Gastrocnemius medialis (tissue), 4 donors: ENCODE data around the gene CEP350. TPM values are rescaled to one million over a fixed set of nuclear protein-coding genes. Genes with fewer than 3 reads are reported as not detected.
"Not testable (repeated sequence)": the region's sequence is repeated elsewhere in the genome, so short reads cannot be mapped to it uniquely, and the experiment has no call there.

Source experiments
- ATAC-seq, 2 donors: fragments of 150-250 bp; one replicate each; pipeline ENCODE4 v1.9.1; 2016
- DNase-seq, 2 donors: peaks; one replicate each; pipeline ENCODE4 v3.0.0-alpha.2; 2019
- H3K27ac ChIP-seq, 4 donors: fragments of 200-600 bp; sonication (generic); 1 replicate in 1 of 4; 2 replicates in 3 of 4; pipeline ENCODE4 v1.5.1; 2016 to 2018; ENCODE audit warnings: mild to moderate bottlenecking in 2 of 4, moderate library complexity in 1 of 4
- H3K27me3 ChIP-seq, 3 donors: fragments of 200-600 bp; sonication (generic) in 2 of 3; 1 replicate in 1 of 3; 2 replicates in 2 of 3; pipeline versions ENCODE4 v1.5.1 to v1.6.0; 2016 to 2019; ENCODE audit warnings: mild to moderate bottlenecking in 1 of 3, moderate library complexity in 1 of 3
- H3K36me3 ChIP-seq, 2 donors: fragments of 200-600 bp; sonication (generic) in 1 of 2; one replicate each; pipeline ENCODE4 v1.5.1; 2017 to 2018
- H3K4me1 ChIP-seq, 2 donors: fragments of 200-600 bp; sonication (generic) in 1 of 2; one replicate each; pipeline ENCODE4 v1.5.1; 2016 to 2017; ENCODE audit warnings: mild to moderate bottlenecking in 2 of 2
- H3K4me3 ChIP-seq, 4 donors: fragments of 200-600 bp; sonication (generic) in 3 of 4; 1 replicate in 1 of 4; 2 replicates in 3 of 4; pipeline ENCODE4 v1.5.1; 2016 to 2019; ENCODE audit warnings: mild to moderate bottlenecking in 2 of 4
- H3K9me3 ChIP-seq, 3 donors: fragments of 200-600 bp; sonication (generic) in 2 of 3; 1 replicate in 1 of 3; 2 replicates in 2 of 3; pipeline ENCODE4 v1.5.1; 2016 to 2019
- POLR2A ChIP-seq, 2 donors: fragments of 450-650 bp; IDR thresholded peaks; one replicate each; pipeline ENCODE4 v1.6.1; 2017; ENCODE audit warnings: antibody characterized with exemption in 2 of 2, mild to moderate bottlenecking in 2 of 2, moderate library complexity in 2 of 2
- in situ Hi-C, 4 donors: fragments of 200-750 bp; cut with MboI; loops; one replicate each; pipeline versions ENCODE4 v1.15.0 to v1.8.0; 2017; ENCODE audit warnings: low sequenced_read_pairs in 4 of 4
- intact Hi-C: fragments of 100-400 bp; cut with DNase I; formaldehyde crosslinking; loops from one replicate; pipeline ENCODE4 v1.15.1; 2023; ENCODE audit warnings: low total_unique reads
- total RNA-seq, 4 donors: library from RNA; depleted of rRNA; stranded (reverse); fragments of >200 nt; gene quantifications; one replicate each; pipeline versions ENCODE4 v1.1.0 to v1.2.3, GENCODE V29; 2016
- TF ChIP-seq, protein P1 (sequence below), 5 experiments: fragments of 450-650 bp in 3 of 5; fragments of 200-600 bp in 2 of 5; sonication (generic) in 2 of 5; IDR thresholded peaks in 4 of 5; conservative IDR thresholded peaks in 1 of 5; 1 replicate in 4 of 5; 2 replicates in 1 of 5; pipeline ENCODE4 v1.5.1; 2016 to 2019; ENCODE audit warnings: antibody characterized with exemption in 5 of 5, mild to moderate bottlenecking in 3 of 5, moderate library complexity in 3 of 5

Gene CEP350
- total RNA-seq, 4 donors from 2014 or later, result 83.7 to 197 (median 157) TPM

DNA sequence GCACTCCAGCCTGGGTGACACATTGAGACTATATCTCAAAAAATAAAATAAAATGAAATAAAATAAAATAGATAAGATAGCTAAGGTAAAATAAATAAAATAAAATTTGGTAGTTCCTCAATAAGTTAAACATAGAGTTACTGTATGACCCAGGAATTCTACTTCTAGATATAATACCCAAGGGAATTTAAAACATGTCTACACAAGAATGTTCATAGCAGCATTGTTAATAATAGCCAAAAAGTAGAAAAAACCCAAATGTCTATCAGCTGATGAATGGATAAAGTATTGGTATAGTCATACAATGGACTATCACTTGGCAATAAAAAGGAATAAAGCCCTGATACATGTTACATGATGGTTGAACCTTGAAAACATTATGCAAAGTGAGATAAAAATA lies 47.8 kb downstream of the CEP350 start:
- no peak for DNase-seq
- Histone ChIP-seq H3K4me3 (no peak overlapping the region), H3K27me3 (no peaks in the 10 kb centered on the region), H3K27ac (peak overlapping the region in 3 of 4 donors; percentile 43 to 59 (median 53)), H3K36me3 (peaks cover 0 to 15% of the 10 kb centered on the region in 2 donors), H3K9me3 (no peaks in the 10 kb centered on the region), H3K4me1 (peaks cover 22 to 24% of the 10 kb centered on the region in 2 donors)
- ATAC-seq, result no peak
- intact Hi-C loops, result no loop called here
- in situ Hi-C loops, result loop anchor here in 1 of 4 donors (25.0 kb wide), 1 partner anchor 90 kb away; no protein-coding TSS in a partner anchor
- TF ChIP-seq POLR2A (IDR thresholded peaks at IDR 0.05), result no peak
- TF ChIP-seq, protein P1, sequence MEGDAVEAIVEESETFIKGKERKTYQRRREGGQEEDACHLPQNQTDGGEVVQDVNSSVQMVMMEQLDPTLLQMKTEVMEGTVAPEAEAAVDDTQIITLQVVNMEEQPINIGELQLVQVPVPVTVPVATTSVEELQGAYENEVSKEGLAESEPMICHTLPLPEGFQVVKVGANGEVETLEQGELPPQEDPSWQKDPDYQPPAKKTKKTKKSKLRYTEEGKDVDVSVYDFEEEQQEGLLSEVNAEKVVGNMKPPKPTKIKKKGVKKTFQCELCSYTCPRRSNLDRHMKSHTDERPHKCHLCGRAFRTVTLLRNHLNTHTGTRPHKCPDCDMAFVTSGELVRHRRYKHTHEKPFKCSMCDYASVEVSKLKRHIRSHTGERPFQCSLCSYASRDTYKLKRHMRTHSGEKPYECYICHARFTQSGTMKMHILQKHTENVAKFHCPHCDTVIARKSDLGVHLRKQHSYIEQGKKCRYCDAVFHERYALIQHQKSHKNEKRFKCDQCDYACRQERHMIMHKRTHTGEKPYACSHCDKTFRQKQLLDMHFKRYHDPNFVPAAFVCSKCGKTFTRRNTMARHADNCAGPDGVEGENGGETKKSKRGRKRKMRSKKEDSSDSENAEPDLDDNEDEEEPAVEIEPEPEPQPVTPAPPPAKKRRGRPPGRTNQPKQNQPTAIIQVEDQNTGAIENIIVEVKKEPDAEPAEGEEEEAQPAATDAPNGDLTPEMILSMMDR (IDR thresholded peaks at IDR 0.05 in 4 of 5, conservative IDR thresholded peaks at IDR 0.05 in 1 of 5), result no peak

DNA sequence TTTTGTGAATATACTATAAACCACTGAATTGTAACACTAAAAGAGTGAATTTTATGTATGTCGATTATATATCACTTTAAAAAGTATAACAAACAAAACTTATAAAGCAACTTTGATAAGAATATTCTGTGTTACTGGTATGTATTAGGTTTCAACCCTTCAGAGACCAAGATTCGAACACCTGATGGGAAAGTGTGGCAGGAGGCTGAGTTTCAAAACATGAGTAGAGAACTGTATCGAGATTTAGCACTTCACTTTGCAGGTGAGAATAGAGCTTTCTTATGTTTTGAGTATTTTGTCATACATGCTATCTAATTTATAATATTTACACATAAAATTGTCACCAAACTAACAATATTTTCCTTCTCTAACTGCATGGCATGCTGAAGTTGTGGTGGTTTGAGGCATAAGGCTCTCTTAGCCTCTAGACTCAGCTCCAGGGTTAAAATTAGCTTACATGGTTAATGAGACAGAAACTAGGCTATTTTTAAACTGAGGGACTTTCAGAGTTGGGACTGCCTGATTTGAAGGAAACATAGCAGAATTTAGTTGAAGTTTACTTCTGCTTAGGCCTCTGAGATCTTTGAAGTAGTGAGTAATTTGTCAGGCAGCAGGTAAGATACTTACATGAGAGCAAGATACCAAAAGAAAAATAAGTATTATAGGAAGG lies 48.6 kb downstream of the CEP350 start:
- in situ Hi-C loops, result loop anchor here in 1 of 4 donors (25.0 kb wide), 1 partner anchor 91 kb away; no protein-coding TSS in a partner anchor
- TF ChIP-seq POLR2A (IDR thresholded peaks at IDR 0.05), result no peak
- TF ChIP-seq, protein P1 (IDR thresholded peaks at IDR 0.05 in 4 of 5, conservative IDR thresholded peaks at IDR 0.05 in 1 of 5), result no peak
- Histone ChIP-seq H3K4me1 (peaks cover 22 to 24% of the 10 kb centered on the region in 2 donors), H3K27ac (peak overlapping the region; percentile 42 to 59 (median 48)), H3K4me3 (no peak overlapping the region), H3K27me3 (no peaks in the 10 kb centered on the region), H3K9me3 (no peaks in the 10 kb centered on the region), H3K36me3 (peaks cover 0 to 18% of the 10 kb centered on the region in 2 donors)
- intact Hi-C loops, result no loop called here
- no peak for DNase-seq
- ATAC-seq, result peak in 1 of 2 donors; percentile 36

DNA sequence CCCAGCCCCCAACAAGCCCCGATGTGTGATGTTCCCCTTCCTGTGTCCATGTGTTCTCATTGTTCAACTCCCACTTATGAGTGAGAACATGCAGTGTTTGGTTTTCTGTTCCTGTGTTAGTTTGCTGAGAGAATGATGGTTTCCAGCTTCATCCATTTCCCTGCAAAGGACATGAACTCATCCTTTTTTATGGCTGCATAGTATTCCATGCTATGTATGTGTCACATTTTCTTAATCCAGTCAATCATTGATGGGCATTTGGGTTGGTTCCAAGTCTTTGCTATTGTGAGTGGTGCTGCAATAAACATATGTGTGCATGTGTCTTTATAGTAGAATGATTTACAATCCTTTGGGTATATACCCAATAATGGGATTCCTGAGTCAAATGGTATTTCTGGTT lies 52.2 kb downstream of the CEP350 start:
- intact Hi-C loops, result loop anchor here (5.0 kb wide), 1 partner anchor 144 kb away; no protein-coding TSS in a partner anchor

DNA sequence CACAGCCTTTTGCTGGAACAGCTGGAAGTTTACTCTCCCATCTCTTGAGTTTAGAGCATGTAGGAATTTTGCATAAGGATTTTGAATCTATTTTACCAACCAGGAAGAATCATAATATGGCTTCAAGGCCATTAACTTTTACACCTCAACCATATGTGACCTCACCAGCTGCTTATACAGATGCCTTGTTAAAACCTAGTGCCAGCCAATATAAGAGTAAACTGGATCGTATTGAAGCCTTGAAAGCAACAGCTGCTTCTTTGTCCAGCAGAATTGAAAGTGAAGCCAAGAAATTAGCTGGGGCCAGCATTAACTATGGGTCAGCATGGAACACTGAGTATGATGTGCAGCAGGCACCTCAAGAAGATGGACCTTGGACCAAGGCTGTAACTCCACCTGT lies 65.4 kb downstream of the CEP350 start:
- H3K9me3 ChIP-seq, result no peaks in the 10 kb centered on the region
- TF ChIP-seq POLR2A (IDR thresholded peaks at IDR 0.05), result no peak
- TF ChIP-seq, protein P1 (IDR thresholded peaks at IDR 0.05 in 4 of 5, conservative IDR thresholded peaks at IDR 0.05 in 1 of 5), result no peak
- no peaks in the 10 kb centered on the region for H3K4me1 ChIP-seq
- H3K36me3 ChIP-seq, result peaks cover 5 to 94% of the 10 kb centered on the region in 2 donors
- in situ Hi-C loops, result loop anchor here in 2 of 4 donors (10.0 to 25.0 kb wide), 2 partner anchors 55 to 108 kb away; no protein-coding TSS in a partner anchor
- intact Hi-C loops, result no loop called here
- no peak for ATAC-seq
- H3K27me3 ChIP-seq, result no peaks in the 10 kb centered on the region
- no peak overlapping the region for H3K27ac ChIP-seq
- DNase-seq, result no peak
- no peak overlapping the region for H3K4me3 ChIP-seq

More for the DNA sequence above, 52.2 kb downstream of the CEP350 start:
- peaks cover 22 to 28% of the 10 kb centered on the region in 2 donors for H3K4me1 ChIP-seq
- H3K27ac ChIP-seq, H3K9me3 ChIP-seq, H3K27me3 ChIP-seq, H3K4me3 ChIP-seq, ATAC-seq, DNase-seq: not testable (repeated sequence)
- peaks cover 0 to 25% of the 10 kb centered on the region in 2 donors for H3K36me3 ChIP-seq
- in situ Hi-C loops, result loop anchor here in 1 of 4 donors (25.0 kb wide), 1 partner anchor 94 kb away; no protein-coding TSS in a partner anchor

DNA sequence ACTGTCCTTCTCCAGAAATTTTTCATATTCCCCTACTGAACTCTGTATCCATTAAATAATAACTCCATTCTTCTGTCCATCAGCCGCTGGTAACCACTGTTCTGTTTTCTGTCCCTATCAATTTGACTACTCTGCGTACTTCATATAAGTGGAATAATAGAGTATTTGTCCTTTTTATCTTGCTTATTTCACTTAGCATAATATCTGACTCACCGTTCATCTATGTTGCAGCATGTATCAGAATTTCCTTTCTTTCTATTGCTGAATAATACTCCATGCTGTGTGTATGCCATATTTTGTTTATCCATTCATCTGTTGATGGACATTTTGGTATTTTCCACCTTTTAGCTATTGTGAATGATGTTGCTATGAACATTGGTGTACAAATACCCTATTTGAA lies 71.9 kb downstream of the CEP350 start:
- no peaks in the 10 kb centered on the region for H3K9me3 ChIP-seq
- intact Hi-C loops, result no loop called here
- no peak overlapping the region for H3K27ac ChIP-seq
- H3K4me1 ChIP-seq, result no peaks in the 10 kb centered on the region
- H3K36me3 ChIP-seq, result peaks cover 0 to 70% of the 10 kb centered on the region in 2 donors
- no peak for ATAC-seq
- no peak for DNase-seq
- H3K4me3 ChIP-seq, result no peak overlapping the region
- TF ChIP-seq, protein P1 (IDR thresholded peaks at IDR 0.05 in 4 of 5, conservative IDR thresholded peaks at IDR 0.05 in 1 of 5), result no peak
- no peak for TF ChIP-seq POLR2A (IDR thresholded peaks at IDR 0.05)
- in situ Hi-C loops, result loop anchor here in 1 of 4 donors (10.0 to 25.0 kb wide), 2 partner anchors 48 to 114 kb away; no protein-coding TSS in a partner anchor
- no peaks in the 10 kb centered on the region for H3K27me3 ChIP-seq
